NCI-H2196 (cell line): Measurements from ENCODE around the gene POU6F1.

Source experiments
- DNase-seq: peaks from one replicate; lab custom pipeline; 2025; ENCODE audit not compliant: unreplicated experiment; lab: John Stamatoyannopoulos, UW

Gene POU6F1

DNA sequence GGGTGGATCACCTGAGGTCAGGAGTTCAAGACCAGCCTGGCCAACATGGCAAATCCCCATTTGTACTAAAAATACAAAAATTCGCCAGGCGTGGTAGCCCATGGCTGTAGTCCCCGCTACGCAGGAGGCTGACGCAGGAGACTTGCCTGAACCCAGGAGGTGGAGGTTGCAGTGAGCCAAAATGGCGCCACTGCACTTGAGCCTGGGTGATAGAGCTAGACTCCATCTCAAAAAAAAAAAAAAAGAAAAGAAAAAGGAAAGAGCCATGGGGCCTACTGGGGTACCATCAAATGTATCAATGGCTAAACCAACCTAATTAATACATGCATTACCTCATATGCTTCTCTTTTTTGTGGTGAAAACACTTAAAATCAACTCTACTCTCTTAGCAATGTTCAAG lies 55.6 kb downstream of the POU6F1 start:
- DNase-seq = no peak

DNA sequence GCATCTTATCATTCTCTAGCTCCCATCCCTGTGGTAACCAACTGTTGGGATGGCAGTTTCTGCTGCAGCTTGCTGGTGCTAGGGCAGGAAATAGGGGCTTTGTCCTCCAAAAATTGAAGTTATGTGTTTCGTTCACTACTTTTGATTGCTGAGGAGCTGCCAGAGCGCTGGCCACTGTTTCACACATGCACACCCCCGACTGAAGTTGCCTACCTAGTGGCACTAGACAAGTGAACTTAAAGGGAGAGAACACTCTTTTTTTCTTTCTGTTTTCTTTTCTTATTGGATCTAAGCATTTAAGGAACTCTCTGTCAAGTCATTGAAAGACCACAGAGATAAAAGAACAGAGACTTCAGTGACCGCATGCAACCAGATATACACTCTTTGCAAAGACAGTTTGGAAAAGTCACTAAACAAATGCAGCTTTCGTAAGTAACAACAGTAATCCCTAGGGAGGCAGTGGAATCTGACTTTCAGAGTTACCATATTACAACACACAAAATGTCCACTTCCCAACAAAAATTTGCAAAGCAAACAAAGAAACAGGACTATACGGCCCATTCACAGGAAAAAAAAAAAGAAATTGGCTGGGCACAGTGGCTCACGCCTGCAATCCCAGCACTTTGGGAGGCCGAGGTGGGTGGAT lies 56.9 kb downstream of the POU6F1 start:
- no peak for DNase-seq

DNA sequence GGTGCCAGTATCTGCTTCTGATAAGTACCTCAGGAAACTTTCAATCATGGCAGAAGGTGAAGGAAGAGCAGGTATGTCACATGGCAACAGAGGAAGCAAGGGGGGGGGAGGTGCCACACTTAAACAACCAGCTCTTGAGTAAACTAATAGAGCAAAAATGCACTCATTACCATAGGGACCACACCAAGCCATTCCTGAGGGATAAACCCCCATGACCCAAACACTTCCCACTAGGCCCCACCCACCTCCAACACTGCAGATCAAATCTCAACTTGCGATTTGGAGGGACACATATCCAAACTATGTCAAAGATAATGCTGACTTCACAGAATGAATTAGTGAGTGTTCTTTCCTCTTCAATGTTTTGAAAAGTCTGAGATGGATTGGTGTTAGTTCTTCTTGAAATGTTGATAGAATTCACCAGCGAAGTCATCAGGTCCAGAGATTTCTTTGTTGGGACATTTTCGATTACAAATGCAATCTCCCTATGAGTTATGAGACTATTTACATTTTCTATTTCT lies 61.6 kb downstream of the POU6F1 start:
- no peak for DNase-seq

DNA sequence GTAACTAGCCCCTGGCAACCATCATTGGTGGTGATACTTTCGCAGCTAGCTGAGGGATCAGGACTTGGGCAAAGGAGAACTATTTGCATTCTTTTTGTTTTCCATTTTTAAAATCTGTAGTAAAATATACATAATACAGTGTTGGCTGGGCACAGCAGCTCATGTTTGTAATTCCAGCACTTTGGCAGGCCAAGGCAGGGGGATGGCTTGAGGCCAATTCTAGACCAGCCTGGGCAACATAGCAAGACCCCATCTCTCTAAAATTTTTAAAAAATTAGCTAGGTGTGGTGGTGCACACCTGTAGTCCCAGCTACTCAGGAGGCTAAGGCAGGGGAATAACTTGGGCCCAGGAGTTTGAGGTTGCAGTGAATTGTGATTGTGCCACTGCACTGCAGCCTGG lies 64.9 kb downstream of the POU6F1 start:
- no peak for DNase-seq

GRCh38 chr12:51150777-51151176 lies 67.1 kb downstream of the POU6F1 start:
- no peak for DNase-seq

DNA sequence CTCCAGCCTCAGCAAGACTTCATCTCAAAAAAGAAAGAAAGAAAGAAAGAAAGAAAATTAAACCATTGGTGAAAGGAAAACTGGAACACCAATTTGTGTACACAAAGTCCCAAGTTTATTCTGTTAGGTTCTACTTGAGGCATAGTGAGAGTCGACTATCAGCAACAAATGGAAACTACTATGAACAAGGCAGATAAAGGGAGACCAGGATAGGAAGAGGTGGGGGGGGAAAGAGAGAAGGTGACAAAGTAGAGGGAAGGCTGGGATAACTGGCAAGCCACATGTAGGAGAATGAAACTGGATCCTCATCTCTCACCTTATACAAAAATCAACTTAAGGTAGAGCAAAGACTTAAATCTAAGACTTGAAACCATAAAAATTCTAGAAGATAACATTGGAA lies 70.6 kb downstream of the POU6F1 start:
- DNase-seq = no peak

GRCh38 chr12:51139292-51139844 lies 78.5 kb downstream of the POU6F1 start:
- no peak for DNase-seq
